Cardiac septum (tissue), 1 donor: ENCODE results near the gene GMPR. TPM values are rescaled to one million over a fixed set of nuclear protein-coding genes. Genes with fewer than 3 reads are reported as not detected.

ENCODE experiments used
- DNase-seq: peaks from one replicate; pipeline ENCODE4 v3.0.0-alpha.2; 2020; ENCODE audit warnings: low spot score
- intact Hi-C: fragments of 100-400 bp; cut with DNase I; formaldehyde crosslinking; loops from one replicate; pipeline ENCODE4 v1.14.0; 2022
- total RNA-seq: library from RNA; stranded (reverse); fragmentation: NEBNext Ultra II Directional; extraction: Animal tissue kit (Norgen Biotek cat#: 25700); gene quantifications from one replicate; pipeline ENCODE4 v1.2.1, GENCODE V29; 2021
- donor health status: DM: no; HTN: no; CAD: no.

GMPR gene
- total RNA-seq, 1 donor from 2014 or later, result 71.0 TPM

DNA sequence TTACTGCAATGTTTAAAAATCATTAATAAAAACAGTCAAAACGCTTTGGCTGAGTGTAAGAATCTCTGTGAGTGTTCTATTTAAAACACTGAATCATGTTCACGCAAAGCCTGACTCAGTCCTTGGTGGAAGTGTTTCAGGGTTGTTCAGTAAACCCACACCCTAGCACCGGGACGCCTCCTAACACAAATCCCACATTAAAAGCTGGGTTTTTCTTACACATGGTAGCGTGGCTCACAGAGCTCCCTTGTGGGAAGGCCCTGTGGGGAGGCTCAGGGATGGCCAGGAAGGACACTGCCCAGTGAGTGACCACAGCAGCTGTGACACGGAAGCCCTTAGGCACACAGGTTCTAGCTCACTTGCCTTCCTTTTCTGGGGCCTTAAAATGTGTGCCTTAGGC lies 80.2 kb downstream of the GMPR start:
- no peak for DNase-seq
- intact Hi-C loops, result loop anchor here (5.0 kb wide), 1 partner anchor 76 kb away; no protein-coding TSS in a partner anchor

DNA sequence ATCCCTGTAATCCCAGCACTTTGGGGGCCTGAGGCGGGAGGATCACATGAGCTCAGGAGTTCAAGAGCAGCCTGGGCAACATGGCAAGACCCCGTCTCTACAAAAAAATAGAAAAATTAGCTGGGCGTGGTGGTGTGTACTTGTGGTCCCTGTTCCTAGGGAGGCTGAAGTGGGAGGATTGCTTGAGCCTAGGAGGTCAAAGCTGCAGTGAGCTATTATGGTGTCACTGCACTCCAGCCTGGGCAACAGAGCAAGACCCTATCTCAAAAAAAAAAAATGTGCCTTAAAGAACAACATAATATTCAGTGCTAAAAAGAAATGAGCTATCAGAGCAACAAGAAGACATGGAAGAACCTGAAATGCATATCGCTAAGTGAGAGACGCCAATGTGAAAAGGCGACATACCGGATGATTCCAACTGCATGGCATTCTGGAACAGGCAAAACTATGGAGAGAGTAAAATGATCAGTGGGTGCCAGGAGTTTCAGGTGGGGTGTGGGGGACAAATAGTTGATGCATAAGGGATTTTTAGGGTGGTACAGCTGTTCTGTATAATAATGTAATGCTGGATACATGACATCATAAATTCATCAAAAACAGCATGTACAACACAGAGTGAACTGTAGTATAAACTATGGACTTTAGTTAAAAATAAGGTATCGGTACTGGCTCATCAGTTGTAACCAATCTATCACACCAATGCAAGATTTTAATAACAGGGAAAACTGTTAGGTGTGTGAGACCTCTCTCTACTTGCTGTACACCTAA lies 80.8 kb downstream of the GMPR start:
- no peak for DNase-seq
- intact Hi-C loops, result loop anchor here (5.0 kb wide), 1 partner anchor 77 kb away; no protein-coding TSS in a partner anchor

DNA sequence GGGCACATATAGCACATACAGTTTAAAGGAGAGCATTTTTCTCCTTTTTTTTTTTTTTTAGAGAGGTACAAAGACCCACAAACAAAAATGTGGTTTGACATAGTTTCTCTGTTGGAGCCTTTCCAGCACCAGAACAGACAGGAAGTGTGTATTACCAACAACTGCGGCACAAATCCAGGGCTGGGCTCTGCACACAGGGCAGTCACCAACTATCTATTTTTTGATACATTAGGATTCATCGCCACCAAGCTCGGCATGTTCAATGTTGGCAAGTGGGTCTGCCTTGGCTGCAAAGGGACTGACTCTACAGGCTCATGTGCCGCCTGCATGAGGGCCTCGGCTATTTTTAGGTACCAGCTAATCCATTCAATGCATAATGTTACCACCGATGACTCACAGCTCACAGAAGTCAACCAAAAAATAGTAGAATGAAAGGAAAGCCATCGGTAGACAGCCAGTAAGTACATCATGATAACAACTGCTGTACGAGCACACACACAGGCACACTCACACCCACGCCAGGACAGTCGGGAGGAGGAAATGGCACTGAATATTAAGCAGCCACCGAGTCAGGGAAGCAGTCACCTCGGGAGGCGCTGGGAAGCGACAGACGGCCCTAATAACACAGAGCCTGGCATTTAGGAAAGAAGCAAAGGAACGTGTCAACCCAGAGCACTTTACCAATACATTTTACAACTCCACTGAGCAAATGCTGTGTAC lies 81.6 kb downstream of the GMPR start:
- DNase-seq, result peak; percentile 88
- intact Hi-C loops, result loop anchor here (5.0 kb wide), 1 partner anchor 78 kb away; no protein-coding TSS in a partner anchor

DNA sequence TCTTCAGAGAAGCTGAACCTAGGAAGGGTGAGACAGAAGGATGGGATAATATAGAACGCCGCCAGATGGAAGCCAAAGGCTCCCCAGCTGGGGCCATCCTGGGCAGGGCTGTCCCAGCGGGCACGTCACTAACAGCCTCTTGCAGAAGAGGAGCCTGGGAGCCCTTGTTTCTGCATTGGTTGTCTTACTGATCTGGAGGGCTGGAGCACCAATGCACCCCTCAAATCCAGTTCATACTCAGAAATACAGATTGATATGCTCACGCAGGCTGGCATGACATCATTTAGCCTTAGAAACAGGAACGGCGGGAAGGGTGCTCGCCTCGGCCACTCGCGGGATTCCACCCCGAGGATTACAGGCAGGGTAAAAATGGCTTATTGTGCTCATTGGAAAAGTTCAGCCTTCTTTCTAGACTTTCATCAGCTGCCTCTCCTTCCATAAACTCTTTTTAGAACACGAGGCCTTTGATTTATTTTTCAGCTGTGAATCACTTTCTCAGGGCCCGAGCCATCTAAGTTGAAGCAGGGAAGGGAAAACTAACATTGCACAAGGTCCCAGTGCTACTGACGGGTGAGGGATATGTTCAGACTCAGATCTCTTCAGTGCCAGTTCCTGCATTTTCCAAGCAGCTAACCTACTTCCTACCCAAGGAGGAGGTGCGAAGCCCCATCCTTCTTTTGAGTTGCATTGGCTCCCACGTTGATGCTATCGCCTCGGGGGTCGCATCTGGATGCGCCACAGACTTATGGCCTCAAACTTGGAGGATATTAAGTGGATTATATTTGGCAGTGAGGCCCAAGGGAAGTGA lies 82.3 kb downstream of the GMPR start:
- DNase-seq, result no peak
- intact Hi-C loops, result no loop called here

DNA sequence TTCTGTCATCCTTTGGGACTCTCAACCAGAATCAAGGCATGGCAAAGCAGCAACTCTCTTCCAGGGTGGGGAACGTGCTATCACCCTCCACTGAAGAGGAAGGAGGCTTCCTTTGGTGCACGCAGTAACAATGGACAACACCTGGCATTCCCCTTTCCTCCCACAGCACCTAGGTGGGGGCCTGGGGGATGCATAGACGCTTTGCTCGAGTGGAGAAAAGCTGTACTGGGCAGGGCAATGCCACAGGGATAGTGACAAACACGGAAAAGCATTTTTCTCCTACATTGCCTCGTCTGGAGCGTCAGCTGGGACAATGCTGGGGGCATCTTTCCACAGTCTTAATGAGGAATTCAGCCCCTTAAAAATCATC lies 82.9 kb downstream of the GMPR start:
- no peak for DNase-seq
- intact Hi-C loops, result no loop called here

DNA sequence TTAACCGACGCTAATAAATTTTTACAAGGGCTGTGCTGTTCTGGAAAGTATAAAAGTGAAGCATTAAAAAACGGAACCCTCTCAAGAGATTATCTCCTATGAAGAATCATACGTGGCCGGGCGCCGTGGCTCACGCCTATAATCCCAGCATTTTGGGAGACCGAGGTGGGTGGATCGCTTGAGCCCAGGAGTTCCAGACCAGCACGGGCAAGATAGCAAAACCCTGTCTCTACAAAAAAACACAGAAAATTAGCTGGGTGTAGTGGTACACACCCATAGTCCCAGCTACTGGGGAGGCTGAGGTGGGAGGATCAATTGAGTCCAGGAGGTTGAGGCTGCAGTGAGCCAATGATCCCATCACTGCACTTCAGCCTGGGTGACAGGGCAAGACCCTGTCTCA lies 83.4 kb downstream of the GMPR start:
- DNase-seq, result no peak
- intact Hi-C loops, result no loop called here

DNA sequence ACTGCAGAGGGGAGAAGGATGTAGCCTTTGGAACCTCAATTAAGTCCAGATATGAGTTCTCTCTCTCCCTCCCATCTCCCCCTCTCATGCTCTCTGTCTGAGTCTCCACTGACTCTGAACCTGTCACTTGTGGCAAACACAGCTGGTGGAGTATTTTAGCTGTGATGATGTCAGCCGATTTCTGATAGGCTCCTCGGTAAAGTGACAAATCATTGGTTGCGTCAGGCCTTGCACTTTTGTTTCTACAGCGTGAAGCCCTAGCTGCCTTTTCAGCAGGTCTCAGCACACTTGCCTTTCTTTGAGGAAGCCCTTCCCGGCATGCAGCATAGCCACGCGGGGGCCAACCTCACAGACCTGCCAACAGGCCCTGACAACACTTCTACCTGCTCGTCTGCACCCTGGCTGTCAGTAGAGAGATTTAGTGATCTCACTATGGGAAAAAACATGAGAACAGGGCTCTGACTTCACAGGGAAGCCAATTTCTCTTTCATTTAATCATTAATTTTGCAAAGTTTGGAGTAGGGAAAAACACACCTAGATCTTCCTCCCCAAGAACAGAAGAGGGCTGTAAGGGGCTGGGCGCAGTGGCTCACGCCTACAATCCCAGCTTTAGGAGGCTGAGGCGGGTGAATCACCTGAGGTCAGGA lies 84.4 kb downstream of the GMPR start:
- intact Hi-C loops, result no loop called here
- DNase-seq, result no peak

DNA sequence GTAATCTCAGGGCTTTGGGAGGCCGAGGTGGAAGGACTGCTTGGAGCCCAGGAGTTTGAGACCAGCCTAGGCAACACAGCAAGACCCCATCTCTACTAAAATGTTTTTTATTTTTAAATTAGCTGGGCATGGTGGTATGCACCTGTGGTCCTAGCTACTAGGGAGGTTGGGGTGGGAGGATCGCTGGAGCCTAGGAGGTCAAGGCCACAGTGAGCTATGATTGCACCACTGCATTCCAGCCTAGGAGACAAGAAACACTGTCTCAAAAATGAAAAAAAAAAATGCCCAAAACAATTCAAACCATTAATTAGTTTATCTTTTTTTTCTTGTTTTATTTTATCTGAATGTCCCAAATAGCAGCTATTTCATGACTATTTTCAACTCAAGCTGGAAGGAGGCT lies 85.8 kb downstream of the GMPR start:
- intact Hi-C loops, result no loop called here
- DNase-seq, result no peak

DNA sequence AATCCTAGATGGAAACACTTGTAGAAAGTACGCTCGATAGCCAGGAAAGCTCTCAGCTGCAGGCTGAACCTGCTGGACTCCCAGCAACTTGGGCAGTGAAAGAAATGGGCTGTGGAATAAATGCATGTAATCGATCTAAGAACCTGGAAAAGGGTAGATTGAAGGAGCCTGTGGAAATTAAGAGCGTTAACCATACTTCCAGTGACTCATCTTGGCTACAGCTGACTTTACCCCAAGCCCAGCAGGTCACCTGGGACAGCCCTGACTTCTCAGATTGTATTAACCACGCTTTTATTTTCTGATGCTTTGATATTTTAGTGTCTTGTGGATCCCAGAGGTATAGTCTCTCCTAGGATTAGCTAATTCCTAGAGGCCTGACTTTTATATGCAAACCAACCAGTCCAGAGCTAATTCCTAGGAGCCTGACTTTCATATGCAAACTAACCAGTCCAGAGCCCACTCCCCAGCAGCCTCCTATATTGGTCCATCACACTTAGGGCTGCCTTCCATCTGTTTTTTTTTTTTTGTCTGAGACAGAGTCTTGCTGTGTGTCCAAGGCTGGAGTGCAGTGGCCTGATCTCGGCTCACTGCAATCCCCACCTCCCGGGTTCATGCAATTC lies 86.3 kb downstream of the GMPR start:
- DNase-seq, result no peak
- intact Hi-C loops, result no loop called here

DNA sequence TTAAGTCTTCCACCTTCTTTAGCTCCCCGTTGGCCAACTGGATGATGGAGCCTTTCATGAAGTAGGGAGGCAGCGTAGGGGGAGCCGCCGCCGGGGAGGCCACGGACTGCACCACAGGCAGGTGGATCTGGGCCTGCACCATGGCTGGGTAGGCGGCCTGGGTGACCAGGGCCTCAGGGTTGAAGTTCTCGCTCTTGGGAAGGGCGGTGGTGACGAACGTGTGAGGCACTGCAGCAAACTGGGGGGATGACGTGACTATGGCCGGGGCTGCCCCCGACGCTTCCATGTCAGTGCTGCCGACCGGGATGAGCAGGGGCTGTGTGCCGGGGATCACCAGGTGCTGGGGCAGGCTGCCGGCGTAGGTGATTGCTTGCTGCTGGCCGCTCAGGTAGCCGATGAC lies 88.1 kb downstream of the GMPR start:
- intact Hi-C loops, result no loop called here
- DNase-seq, result no peak

DNA sequence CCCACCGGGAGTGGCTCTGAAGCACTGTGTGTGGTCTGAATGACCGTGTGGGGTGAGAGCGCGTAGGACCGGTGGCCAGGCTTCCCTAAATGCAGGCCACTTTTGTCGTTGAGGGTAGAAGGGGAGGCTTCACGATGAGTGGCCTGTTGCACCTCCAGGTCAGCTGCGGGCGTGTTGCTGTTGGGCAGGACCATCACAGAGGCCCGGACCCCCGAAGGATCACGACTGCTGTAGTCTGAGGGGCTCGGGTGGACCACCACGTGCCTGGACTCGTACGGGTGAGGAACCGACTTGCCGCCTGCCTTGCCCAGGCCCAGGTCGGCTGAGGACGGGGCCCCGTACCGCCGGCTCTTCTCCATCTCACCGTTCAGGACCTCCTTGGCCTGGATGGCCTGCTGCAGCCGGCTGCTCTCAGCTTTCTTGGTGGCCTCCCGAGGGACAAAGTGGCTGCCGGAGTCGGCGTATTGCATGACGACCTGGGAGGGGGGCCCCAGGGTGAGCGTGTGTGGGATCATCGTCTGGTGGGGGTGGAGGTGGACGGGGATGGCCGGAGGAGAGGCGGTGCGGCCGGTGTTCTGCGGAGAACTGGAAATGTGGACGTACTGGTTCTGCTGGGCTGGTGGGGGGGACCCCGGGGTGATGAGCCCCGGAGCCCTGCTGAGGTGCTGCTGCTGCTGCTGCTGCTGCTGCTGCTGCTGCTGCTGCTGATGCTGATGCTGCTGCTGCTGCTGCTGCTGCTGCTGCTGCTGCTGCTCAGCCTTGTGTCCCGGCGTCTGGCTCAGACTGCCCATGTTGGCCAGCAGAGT lies 88.8 kb downstream of the GMPR start:
- DNase-seq, result no peak

DNA sequence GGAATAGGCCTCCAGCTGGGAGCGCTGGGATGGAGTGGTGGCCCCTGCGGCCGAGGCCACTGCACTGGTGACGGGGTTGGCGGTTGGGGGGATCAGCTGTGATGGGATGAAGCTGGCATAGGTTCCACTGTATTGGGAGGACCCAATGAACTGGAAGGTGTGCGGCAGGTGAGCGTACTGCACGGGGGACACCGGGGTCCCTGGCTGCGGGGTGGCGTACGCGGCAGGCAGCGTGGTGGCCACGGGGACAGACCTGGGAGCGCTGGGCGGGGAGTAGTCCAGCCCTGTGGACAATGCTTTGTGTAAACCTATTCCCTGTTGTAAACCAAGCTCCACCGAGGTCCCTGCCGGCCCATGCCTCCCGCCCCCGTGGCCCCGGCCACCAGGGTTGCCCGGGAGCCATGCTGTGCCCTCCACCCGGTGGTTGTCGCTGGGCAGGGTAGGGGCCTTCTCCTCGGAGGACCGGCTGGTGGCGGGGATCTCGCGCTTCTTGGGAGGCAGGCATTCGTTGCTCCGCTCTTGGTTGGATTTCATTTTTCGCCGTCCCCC lies 89.5 kb downstream of the GMPR start:
- DNase-seq, result no peak
- intact Hi-C loops, result no loop called here

More for the DNA sequence above, 88.8 kb downstream of the GMPR start:
- intact Hi-C loops, result no loop called here

DNA sequence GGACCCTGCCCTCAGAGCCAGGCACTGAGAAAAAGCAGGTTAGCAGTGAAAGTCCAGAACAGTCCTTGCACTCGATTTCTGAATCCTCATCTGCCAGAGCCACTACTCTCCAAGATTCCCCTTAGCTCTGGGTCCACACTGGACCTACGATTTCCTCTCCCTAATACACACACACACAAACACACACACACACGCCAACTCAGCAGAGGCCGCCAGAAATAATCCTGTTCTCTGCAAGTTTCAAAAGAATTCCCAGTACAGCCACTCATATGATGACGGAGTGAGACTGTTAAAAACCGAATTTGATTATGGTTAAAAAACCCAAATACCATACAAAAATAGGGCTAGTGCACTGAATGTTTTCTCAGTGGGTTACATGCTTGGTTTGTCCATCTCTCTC lies 90.8 kb downstream of the GMPR start:
- intact Hi-C loops, result no loop called here

DNA sequence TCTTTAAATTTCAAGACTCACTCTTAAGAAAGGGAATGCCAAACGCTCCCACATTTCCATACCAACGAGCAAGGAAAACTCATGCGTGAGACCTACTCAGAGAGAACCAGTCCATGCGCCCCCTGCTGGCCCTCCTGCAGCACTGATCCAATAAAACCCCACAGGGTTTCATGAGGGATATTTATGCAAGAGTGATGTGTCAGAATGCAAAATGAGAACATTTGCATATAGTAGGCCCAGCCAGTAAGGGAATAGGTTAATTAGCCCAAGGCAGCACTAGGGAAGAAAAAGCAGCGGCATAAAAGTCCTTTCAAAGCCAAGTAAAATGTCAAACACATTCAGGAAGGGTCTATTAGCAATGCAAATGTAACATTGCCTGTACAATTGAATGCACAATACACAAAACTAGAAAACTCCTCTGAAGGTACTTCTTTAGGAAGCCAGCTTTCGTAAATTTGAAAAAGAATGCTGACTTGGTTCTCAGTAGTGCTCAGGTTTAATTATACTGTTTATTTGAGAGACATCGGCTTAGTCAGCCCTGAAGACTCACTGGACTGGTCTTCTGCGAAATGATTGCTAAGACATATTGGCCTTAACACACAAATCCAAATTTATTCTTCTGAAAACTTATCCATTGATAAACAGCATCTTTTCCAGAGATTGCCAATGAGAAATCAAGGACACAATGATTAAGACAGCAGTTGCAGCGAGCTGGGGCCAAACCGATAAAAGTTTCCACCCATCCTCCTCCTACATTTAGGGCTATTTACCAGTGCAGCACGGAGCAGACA lies 93.2 kb downstream of the GMPR start:
- DNase-seq, result no peak
- intact Hi-C loops, result loop anchor here (2.0 to 5.0 kb wide), 3 partner anchors 79 to 756 kb away; no protein-coding TSS in a partner anchor

More for the DNA sequence above, 90.8 kb downstream of the GMPR start:
- DNase-seq, result no peak

DNA sequence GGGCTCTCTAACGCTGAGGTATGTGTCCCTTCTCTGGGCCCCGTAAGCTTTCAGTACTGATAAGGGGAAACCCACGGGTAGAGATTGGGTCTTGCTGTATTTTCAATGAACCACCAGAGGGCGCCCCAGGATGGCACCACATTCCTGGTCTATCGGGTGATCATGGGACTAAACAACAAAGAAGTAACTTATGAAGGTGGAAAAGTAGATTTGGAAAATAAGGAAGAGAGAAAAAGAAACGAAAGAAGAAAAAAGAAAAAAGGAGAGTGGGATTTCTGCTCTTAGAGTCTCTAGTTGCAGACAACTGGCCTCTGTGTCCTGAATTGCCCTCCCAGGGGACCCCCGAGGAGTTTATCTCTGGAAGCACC lies 93.8 kb downstream of the GMPR start:
- peak; percentile 89 for DNase-seq
- intact Hi-C loops, result loop anchor here (2.0 to 5.0 kb wide), 3 partner anchors 79 to 755 kb away; no protein-coding TSS in a partner anchor

DNA sequence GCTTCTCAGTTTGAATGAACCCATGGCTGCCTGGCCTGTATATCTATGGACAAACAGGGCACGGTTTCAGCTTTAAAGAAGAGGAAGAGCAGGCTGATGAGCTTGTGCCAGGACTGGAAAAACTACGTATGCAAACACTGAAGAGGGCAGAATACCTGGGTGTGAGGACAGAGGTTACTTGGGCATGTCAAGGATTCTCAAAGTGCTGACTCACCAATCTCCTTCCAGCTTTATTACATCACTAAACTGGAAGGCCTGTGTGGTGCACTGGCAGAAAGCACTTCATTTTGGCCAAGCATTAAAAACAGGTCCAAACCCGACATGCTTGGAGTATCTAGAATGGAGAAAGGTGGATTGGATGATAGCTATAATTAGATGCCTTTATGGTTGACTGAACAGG lies 95.2 kb downstream of the GMPR start:
- intact Hi-C loops, result loop anchor here (2.0 to 5.0 kb wide), 3 partner anchors 77 to 754 kb away; no protein-coding TSS in a partner anchor
- no peak for DNase-seq

DNA sequence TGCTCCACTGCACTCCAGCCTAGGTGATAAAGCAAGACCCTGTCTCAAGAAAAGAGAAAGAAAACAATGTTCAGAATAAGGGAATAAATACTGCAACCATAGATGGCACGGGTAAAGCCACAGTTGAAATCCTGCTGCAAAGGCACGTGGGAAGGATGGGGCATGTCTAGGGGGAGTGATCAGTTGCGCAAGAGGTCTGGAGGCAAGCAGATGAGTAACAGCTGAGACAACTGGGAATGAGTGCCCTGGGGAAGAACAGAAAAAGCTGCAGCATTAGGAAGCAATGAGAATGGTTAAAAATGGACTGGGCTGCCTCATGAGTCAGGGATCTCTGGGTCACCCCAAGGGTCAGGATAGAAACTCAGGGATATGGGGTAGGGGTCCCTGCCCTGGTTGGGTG lies 96.3 kb downstream of the GMPR start:
- intact Hi-C loops, result loop anchor here (5.0 kb wide), 2 partner anchors 173 to 753 kb away; no protein-coding TSS in a partner anchor
- no peak for DNase-seq
